ENCODE data around the gene CEACAM1.
"Not testable (repeated sequence)": the region's sequence is repeated elsewhere in the genome, so short reads cannot be mapped to it uniquely, and the experiment has no call there.

CEACAM1 gene

DNA sequence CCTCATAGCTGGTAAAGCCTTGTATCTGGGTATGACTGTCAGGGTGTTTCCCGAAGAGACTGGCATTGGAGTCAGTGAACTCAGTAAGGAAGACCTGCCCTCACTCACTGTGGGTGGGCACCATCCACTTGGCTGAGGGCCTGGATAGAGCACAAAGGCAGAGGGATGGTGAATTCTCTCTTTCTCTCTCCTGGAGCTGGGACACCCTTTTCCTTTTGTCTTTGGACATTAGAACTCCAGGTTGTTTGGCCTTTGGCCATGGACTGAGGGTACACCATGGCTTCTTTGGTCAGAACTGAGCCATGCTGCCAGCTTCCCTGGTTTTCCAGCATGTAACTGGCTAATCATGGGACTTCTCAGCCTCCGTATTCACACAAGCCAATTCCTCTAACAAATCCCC is 4.6 kb upstream of the CEACAM1 start:
- peaks cover 4% of the 10 kb centered on the region for H3K4me1 ChIP-seq (ENCODE audit: control insufficient read depth, insufficient read depth, low read length)
- 93 to 96% methylated on average over 2 of the region's 2 CpGs for WGBS, 2 experiments
- no peaks in the 10 kb centered on the region for H3K27me3 ChIP-seq (ENCODE audit: control insufficient read depth, insufficient read depth, low read length, poor library complexity, severe bottlenecking)
- no peaks in the 10 kb centered on the region for H3K9me3 ChIP-seq (ENCODE audit: control insufficient read depth, low read length)
- no peak overlapping the region for H3K4me3 ChIP-seq (ENCODE audit: insufficient read depth, low read depth, low read length)
- no peak overlapping the region for H3K27ac ChIP-seq (ENCODE audit: insufficient read depth, low read depth, low read length, poor library complexity, severe bottlenecking)
- H3K36me3 ChIP-seq (ENCODE audit: control insufficient read depth, insufficient read depth, low read length): no peaks in the 10 kb centered on the region

- 93 to 95% methylated on average over 3 of the region's 3 CpGs for WGBS, 2 experiments
- H3K4me1 ChIP-seq (ENCODE audit: control insufficient read depth, insufficient read depth, low read length): peaks cover 4% of the 10 kb centered on the region
- no peak overlapping the region for H3K27ac ChIP-seq (ENCODE audit: insufficient read depth, low read depth, low read length, poor library complexity, severe bottlenecking)
- no peaks in the 10 kb centered on the region for H3K9me3 ChIP-seq (ENCODE audit: control insufficient read depth, low read length)
- H3K36me3 ChIP-seq (ENCODE audit: control insufficient read depth, insufficient read depth, low read length): no peaks in the 10 kb centered on the region
- no peaks in the 10 kb centered on the region for H3K27me3 ChIP-seq (ENCODE audit: control insufficient read depth, insufficient read depth, low read length, poor library complexity, severe bottlenecking)
- no peak overlapping the region for H3K4me3 ChIP-seq (ENCODE audit: insufficient read depth, low read depth, low read length)
Observed at GRCh38 chr19:42531313-42531712, 3.0 kb upstream of the CEACAM1 start.

DNA sequence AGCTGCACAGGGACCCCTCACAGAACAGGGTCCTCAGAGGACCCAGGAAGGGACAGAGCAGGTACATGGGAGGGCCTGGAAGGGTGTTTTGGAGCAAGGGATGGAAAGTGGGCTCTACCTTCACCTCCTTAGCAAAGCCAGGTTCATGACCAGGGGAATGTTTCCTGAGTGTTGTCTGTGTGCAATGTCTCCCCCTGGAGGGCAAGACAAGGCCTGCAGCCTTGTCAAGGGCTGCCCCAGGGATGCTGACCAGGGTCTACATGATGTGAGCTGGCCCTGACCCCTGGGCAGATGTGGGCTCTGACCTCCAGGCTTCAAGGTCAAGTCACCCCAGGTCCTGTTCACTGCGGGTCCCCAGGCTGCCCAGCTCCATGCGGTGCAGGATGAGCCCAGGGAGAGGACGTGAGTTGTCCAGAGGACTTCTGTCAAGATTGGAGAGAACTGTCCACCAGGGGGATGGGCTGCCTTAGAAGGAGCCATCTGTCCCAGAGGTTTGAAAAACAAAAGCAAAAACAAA is 1.0 kb upstream of the CEACAM1 start:
- H3K4me3 ChIP-seq (ENCODE audit: insufficient read depth, low read depth, low read length): no peak overlapping the region
- peaks cover 4% of the 10 kb centered on the region for H3K4me1 ChIP-seq (ENCODE audit: control insufficient read depth, insufficient read depth, low read length)
- H3K27me3 ChIP-seq (ENCODE audit: control insufficient read depth, insufficient read depth, low read length, poor library complexity, severe bottlenecking): no peaks in the 10 kb centered on the region
- H3K27ac ChIP-seq (ENCODE audit: insufficient read depth, low read depth, low read length, poor library complexity, severe bottlenecking): no peak overlapping the region
- H3K36me3 ChIP-seq (ENCODE audit: control insufficient read depth, insufficient read depth, low read length): no peaks in the 10 kb centered on the region
- WGBS, 2 experiments: 63 to 72% methylated on average over 3 of the region's 3 CpGs
- H3K9me3 ChIP-seq (ENCODE audit: control insufficient read depth, low read length): no peaks in the 10 kb centered on the region

DNA sequence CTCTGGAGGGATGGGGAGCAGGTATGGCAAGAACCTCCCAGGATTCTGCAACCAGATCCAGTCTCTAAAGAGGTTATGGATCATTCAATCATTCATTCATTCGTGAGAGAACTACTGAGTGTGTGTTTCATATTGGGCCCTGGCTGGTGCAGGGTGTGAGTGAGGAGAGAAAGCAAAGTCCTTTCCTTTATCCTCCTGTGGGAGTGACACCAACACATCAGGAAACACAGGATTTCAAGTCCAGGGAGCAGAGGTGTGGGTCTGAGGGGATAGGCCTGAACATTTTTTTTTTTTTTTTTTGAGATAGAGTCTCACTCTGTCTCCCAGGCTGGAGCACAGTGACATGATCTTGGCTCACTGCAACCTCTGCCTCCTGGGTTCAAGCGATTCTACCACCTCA is 3.3 kb downstream of the CEACAM1 start:
- H3K27ac ChIP-seq (ENCODE audit: insufficient read depth, low read depth, low read length, poor library complexity, severe bottlenecking): no peak overlapping the region
- no peaks in the 10 kb centered on the region for H3K36me3 ChIP-seq (ENCODE audit: control insufficient read depth, insufficient read depth, low read length)
- peaks cover 4% of the 10 kb centered on the region for H3K4me1 ChIP-seq (ENCODE audit: control insufficient read depth, insufficient read depth, low read length)
- WGBS, 2 experiments: 94% methylated on average over 2 of the region's 2 CpGs
- no peaks in the 10 kb centered on the region for H3K27me3 ChIP-seq (ENCODE audit: control insufficient read depth, insufficient read depth, low read length, poor library complexity, severe bottlenecking)
- H3K4me3 ChIP-seq (ENCODE audit: insufficient read depth, low read depth, low read length): no peak overlapping the region
- H3K9me3 ChIP-seq (ENCODE audit: control insufficient read depth, low read length): no peaks in the 10 kb centered on the region

DNA sequence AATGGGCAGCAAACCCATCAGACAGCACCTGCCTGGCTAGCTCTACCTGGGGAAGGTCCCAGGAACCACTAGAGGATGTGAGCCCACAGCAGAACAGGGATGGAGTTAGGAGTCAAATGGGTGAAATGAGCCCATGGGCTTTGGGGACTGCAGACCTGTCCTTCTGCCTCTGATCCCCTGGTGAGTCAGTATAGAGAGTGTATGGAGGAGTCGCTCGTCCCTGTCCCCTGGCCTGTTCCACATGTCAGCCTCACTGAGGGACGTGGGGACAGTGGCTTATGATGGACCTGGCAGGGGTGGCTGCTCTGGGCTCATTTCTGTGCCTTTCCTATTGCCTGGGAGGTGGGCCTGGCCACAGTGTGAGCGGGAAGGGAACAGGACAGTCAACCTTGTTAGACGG is 4.0 kb downstream of the CEACAM1 start:
- Histone ChIP-seq H3K27me3 (ENCODE audit: control insufficient read depth, insufficient read depth, low read length, poor library complexity, severe bottlenecking) (no peaks in the 10 kb centered on the region), H3K27ac (ENCODE audit: insufficient read depth, low read depth, low read length, poor library complexity, severe bottlenecking) (no peak overlapping the region), H3K4me3 (ENCODE audit: insufficient read depth, low read depth, low read length) (no peak overlapping the region), H3K36me3 (ENCODE audit: control insufficient read depth, insufficient read depth, low read length) (no peaks in the 10 kb centered on the region), H3K9me3 (ENCODE audit: control insufficient read depth, low read length) (no peaks in the 10 kb centered on the region), H3K4me1 (ENCODE audit: control insufficient read depth, insufficient read depth, low read length) (peaks cover 4% of the 10 kb centered on the region)
- 90 to 92% methylated on average over 5 of the region's 5 CpGs for WGBS, 2 experiments

- not testable (repeated sequence) for H3K27ac ChIP-seq (ENCODE audit: insufficient read depth, low read depth, low read length, poor library complexity, severe bottlenecking); H3K4me3 ChIP-seq (ENCODE audit: insufficient read depth, low read depth, low read length); H3K36me3 ChIP-seq (ENCODE audit: control insufficient read depth, insufficient read depth, low read length); H3K27me3 ChIP-seq (ENCODE audit: control insufficient read depth, insufficient read depth, low read length, poor library complexity, severe bottlenecking); H3K4me1 ChIP-seq (ENCODE audit: control insufficient read depth, insufficient read depth, low read length); H3K9me3 ChIP-seq (ENCODE audit: control insufficient read depth, low read length)
- 91% methylated on average over 12 of the region's 12 CpGs for WGBS, 2 experiments
Observed at GRCh38 chr19:42522262-42522661, 6.0 kb downstream of the CEACAM1 start.

- Histone ChIP-seq H3K4me3 (ENCODE audit: insufficient read depth, low read depth, low read length) (no peak overlapping the region), H3K27ac (ENCODE audit: insufficient read depth, low read depth, low read length, poor library complexity, severe bottlenecking) (no peak overlapping the region), H3K9me3 (ENCODE audit: control insufficient read depth, low read length) (peaks cover 2% of the 10 kb centered on the region), H3K4me1 (ENCODE audit: control insufficient read depth, insufficient read depth, low read length) (no peaks in the 10 kb centered on the region), H3K27me3 (ENCODE audit: control insufficient read depth, insufficient read depth, low read length, poor library complexity, severe bottlenecking) (no peaks in the 10 kb centered on the region), H3K36me3 (ENCODE audit: control insufficient read depth, insufficient read depth, low read length) (no peaks in the 10 kb centered on the region)
- WGBS, 2 experiments: 93 to 94% methylated on average over 6 of the region's 6 CpGs
Observed at GRCh38 chr19:42521346-42522030, 6.8 kb downstream of the CEACAM1 start.

- Histone ChIP-seq H3K9me3 (ENCODE audit: control insufficient read depth, low read length) (peaks cover 2% of the 10 kb centered on the region), H3K27me3 (ENCODE audit: control insufficient read depth, insufficient read depth, low read length, poor library complexity, severe bottlenecking) (no peaks in the 10 kb centered on the region)
Observed at GRCh38 chr19:42519108-42519507, 9.2 kb downstream of the CEACAM1 start.

DNA sequence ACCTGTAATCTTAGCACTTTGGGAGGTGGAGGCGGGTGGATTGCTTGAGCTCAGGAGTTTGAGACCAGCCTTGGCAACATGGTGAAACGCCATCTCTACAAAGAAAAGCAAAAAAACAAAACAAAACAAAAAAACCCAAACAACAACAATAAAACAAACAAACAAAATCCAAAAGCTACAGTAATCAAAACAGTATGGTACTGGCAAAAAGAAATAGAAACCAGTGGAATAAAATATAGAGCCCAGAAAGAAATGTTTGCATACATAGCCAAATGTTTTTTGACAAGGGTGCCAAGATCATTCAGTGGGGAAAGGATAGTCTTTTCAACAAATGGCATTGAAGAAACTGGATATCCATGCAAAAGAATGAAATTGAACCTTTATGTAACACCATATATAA is 11.5 kb downstream of the CEACAM1 start:
- H3K36me3 ChIP-seq (ENCODE audit: control insufficient read depth, insufficient read depth, low read length): no peaks in the 10 kb centered on the region
- H3K27me3 ChIP-seq (ENCODE audit: control insufficient read depth, insufficient read depth, low read length, poor library complexity, severe bottlenecking): no peaks in the 10 kb centered on the region
- H3K4me1 ChIP-seq (ENCODE audit: control insufficient read depth, insufficient read depth, low read length): no peaks in the 10 kb centered on the region
- peaks cover 2% of the 10 kb centered on the region for H3K9me3 ChIP-seq (ENCODE audit: control insufficient read depth, low read length)
- no peak overlapping the region for H3K4me3 ChIP-seq (ENCODE audit: insufficient read depth, low read depth, low read length)
- 84 to 90% methylated on average over 2 of the region's 2 CpGs for WGBS, 2 experiments
- H3K27ac ChIP-seq (ENCODE audit: insufficient read depth, low read depth, low read length, poor library complexity, severe bottlenecking): no peak overlapping the region

More at GRCh38 chr19:42519108-42519507, 9.2 kb downstream of the CEACAM1 start:
- Histone ChIP-seq H3K27ac (ENCODE audit: insufficient read depth, low read depth, low read length, poor library complexity, severe bottlenecking) (no peak overlapping the region), H3K36me3 (ENCODE audit: control insufficient read depth, insufficient read depth, low read length) (no peaks in the 10 kb centered on the region), H3K4me3 (ENCODE audit: insufficient read depth, low read depth, low read length) (no peak overlapping the region), H3K4me1 (ENCODE audit: control insufficient read depth, insufficient read depth, low read length) (no peaks in the 10 kb centered on the region)
- 86 to 87% methylated on average over 3 of the region's 3 CpGs for WGBS, 2 experiments

- Histone ChIP-seq H3K9me3 (ENCODE audit: control insufficient read depth, low read length) (peaks cover 2% of the 10 kb centered on the region), H3K4me3 (ENCODE audit: insufficient read depth, low read depth, low read length) (no peak overlapping the region), H3K4me1 (ENCODE audit: control insufficient read depth, insufficient read depth, low read length) (no peaks in the 10 kb centered on the region), H3K27me3 (ENCODE audit: control insufficient read depth, insufficient read depth, low read length, poor library complexity, severe bottlenecking) (no peaks in the 10 kb centered on the region), H3K27ac (ENCODE audit: insufficient read depth, low read depth, low read length, poor library complexity, severe bottlenecking) (no peak overlapping the region), H3K36me3 (ENCODE audit: control insufficient read depth, insufficient read depth, low read length) (no peaks in the 10 kb centered on the region)
- WGBS, 2 experiments: 89 to 94% methylated on average over 6 to 7 of the region's 7 CpGs
Observed at GRCh38 chr19:42515241-42515832, 12.9 kb downstream of the CEACAM1 start.

Measured in ectodermal cell (in vitro differentiated cells).